Left kidney (tissue), 2 donors: ENCODE measurements around the gene STXBP6. TPM values are rescaled to one million over a fixed set of nuclear protein-coding genes. Genes with fewer than 3 reads are reported as not detected.

Experiments used
- DNase-seq: peaks from one replicate; pipeline ENCODE4 v3.0.0-alpha.2; 2013
- polyA plus RNA-seq: library from polyadenylated mRNA; unstranded; fragments of 120-200 nt; gene quantifications from one replicate; pipeline ENCODE4 v1.2.1, GENCODE V29; 2013; ENCODE audit not compliant: insufficient read length

Gene STXBP6
- polyA plus RNA-seq, 1 donor = 9.8 TPM

GRCh38 chr14:24887623-24888304 lies 162.2 kb downstream of the STXBP6 start:
- DNase-seq = no peak

DNA sequence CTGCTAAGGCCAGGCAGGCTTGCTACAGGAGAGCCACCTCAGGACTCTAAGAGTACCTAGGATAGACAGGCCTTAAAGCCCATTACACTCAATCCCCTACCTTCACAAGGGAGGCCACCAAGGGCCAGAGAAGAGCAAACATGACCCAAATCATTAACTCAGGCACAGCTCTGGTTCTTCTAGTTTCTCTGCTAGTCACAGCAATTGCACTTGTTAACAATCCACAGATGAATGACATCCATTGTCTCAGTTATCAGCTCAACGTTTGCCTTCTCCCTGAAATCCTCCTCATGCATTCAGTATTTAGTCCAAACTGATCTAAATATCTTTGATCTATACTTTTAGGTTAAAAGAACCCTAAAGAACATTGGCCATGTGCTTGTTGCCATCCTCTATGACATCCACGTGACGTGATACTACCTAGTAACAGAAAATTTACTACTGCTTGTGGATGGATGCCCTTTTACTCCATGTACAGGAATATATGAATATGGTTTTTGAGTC lies 164.5 kb downstream of the STXBP6 start:
- DNase-seq = no peak

DNA sequence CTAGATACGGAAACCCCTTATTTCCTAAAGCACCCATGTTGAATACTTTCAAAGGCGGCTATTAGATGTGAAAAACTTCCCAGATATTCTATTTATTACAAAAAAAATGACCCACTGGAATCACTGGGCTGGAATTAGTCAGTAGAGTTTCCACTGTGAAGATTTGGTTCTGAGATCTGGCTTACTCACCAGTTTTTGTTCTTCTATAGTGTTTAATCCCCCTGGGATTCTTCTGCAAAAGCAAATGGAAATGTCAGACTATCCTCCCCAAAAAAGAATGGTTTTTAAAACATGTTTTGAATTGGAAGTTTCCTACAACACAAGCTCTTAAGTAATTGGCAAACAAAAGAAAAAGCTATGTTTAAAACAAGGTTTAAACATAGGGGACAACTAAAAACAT lies 166.4 kb downstream of the STXBP6 start:
- no peak for DNase-seq

DNA sequence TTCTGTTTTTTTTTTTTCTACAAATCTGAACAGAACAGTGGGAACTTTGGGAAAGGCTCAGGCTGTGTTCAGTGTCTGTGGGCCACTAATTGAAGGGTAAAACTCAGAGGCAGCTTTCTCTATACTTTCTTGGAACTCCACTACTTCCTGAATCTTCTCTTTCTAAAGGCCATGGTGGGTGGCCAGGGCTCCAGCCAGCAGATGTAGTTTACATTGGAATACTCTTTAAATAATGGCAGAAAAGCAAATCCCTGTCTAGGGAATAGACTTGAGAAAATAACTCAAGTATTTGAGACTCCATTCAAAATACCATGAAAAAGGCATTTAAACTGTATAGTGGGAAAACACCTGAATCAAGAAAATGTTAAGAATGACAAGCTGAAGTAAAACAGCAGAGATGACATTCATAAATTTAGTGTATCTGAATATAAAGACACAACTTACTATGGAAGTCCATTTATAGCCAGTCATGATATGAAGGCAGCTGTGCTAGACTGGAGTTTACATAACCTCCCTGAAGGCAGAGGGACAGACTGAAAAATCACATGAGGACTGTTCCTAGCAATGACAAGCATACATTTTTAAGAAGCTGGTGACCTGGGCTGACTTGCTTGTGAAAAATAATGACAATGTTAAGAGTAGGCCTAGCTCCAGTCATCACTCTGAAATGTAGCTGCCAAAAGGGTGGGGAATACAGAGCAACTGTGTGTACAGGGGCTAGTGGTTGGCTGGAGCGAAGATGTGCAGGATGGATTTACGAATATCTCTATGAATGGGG lies 168.6 kb downstream of the STXBP6 start:
- DNase-seq = no peak

- no peak for DNase-seq
These were observed 169.3 kb downstream of the STXBP6 start for GRCh38 chr14:24880689-24881088.

DNA sequence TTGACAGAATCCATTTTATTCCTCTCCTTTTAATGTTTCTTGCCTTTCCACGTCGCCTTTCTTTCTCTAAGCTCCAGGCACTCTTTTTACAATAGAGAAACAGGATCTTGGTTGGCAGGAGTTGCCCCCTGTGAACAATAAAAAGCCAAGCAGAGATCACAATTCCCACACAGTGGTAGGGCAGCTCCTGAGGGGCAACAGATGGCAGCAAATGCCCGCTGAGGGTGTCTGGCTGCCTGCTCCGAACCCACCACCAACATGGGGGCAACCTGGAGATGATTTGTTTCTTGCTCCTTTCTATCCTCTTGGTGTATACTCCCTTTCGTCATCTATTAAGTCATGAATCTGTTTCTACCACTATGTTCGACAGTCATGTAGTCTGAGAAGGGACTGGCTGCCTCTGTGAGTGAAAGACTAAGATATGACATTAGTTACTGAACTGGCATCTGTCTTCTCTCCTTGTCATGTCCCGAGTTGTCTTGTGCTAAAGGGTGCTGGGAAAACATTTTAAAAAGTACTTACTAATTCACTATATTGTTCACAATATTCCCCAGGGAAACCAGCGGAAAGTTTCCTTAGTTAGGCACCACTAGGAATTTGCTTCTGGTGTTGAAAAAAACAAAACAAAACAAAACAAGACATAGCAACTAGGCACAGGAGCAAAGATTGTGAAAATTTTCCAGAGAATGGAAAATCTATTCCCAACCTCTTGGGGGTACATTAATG lies 170.1 kb downstream of the STXBP6 start:
- DNase-seq = no peak

DNA sequence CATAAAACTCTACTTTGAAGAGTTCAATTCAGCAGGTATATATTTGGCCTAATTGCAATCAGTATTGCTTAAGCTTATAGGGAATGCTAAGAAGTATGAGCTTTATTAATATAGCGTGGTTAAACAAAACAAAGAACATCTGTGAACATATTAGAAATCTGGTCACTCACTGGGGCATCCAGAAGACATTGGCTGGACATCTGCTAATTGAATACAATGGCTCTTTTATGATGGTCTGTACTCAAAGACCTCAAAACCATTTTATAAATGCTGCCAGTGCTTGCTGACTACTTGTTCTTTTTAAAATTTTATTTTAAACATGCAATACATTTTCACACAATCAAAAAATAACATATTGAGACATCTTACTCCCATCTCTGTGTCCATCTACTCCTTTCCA lies 173.0 kb downstream of the STXBP6 start:
- DNase-seq = no peak

- no peak for DNase-seq
These were observed 173.7 kb downstream of the STXBP6 start for GRCh38 chr14:24875991-24876878.

- DNase-seq = no peak
These were observed 174.6 kb downstream of the STXBP6 start for GRCh38 chr14:24875203-24875838.

- DNase-seq = no peak
These were observed 175.3 kb downstream of the STXBP6 start for GRCh38 chr14:24874514-24875202.

DNA sequence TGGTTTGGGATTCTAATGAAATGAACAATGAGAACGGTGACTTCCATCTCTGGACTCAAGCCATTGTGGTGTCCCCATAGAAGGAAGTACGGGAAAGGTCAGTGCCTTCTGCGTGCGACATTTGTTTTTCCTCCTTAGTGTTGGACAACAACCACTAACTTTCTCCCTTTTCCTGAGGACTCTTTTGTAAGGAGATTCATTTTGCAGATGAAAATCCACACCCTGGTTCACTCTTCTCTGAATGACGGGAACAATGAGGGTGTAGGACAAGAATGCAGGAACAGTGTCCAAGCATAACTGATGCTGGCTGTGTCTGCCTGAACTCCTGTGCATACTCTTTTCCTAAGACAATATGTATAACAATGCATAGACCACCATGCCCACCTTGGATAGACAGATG lies 176.4 kb downstream of the STXBP6 start:
- DNase-seq = no peak

GRCh38 chr14:24870949-24871701 lies 178.8 kb downstream of the STXBP6 start:
- DNase-seq = no peak

- no peak for DNase-seq
These were observed 181.6 kb downstream of the STXBP6 start for GRCh38 chr14:24868389-24868788.

GRCh38 chr14:24866067-24866639 lies 183.8 kb downstream of the STXBP6 start:
- DNase-seq = no peak

- DNase-seq = peak; percentile 43
These were observed 185.8 kb downstream of the STXBP6 start for GRCh38 chr14:24863968-24864684.

DNA sequence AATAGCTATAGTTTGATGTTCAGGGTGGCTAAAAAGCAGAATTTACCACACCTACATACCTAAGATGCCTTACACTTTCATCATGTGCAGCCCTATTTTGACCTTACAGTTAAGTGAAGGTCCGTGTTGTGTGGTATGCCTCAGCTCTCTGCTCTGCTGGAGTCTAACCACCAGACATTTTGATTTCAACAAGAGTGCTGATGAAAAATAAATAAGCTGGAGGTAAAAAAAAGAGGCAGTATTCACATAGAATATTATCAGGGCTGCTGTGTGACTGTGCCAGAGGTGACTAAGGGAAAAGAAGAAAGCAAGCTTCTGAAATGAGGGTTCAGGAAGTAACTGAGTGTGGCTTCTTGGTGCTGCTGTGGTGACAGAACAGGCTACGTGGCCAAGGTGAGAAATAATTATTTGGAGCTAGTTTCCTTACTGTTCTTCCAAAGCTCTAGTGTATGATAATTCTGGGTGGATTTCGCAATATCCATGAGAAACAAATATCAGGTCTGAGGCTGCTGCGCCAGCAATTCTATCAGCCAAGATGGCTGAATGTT lies 188.8 kb downstream of the STXBP6 start:
- no peak for DNase-seq

DNA sequence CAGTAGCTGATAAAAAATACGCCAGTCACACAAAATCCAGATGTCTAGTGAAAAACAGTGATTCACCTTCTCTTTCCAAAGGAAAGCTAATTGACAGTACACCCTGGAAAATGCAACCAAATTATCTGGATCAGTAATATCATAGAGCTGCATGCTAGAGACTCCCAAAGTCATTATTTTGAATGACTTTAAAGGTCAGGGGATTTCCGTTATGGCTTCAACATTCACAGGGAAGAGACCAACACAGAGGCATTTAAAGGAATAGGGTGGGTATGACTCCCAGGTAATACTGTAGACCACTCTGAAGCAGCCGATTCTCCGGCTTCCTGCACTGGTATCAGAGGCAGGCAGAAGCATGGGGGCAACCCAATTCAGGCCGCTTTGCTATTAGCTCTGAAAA lies 190.4 kb downstream of the STXBP6 start:
- DNase-seq = no peak

- no peak for DNase-seq
These were observed 191.3 kb downstream of the STXBP6 start for GRCh38 chr14:24858684-24859083.

GRCh38 chr14:24858052-24858451 lies 191.9 kb downstream of the STXBP6 start:
- DNase-seq = no peak
